HepG2 (cell line): ENCODE data around the gene TNFRSF6B. TPM values are rescaled to one million over a fixed set of nuclear protein-coding genes. Genes with fewer than 3 reads are reported as not detected.

Source experiments
- ATAC-seq: fragments of 200-7000 bp; cut with Tn5 transposase; 3 replicates; pipeline ENCODE4 v1.9.1; 2020; ENCODE audit warnings: mild to moderate bottlenecking, moderate library complexity
- BruUV-seq: library from RNA; stranded (reverse); fragments of 400-500 nt; replicated peaks from 2 replicates; lab custom pipeline; 2021; lab: Mats Ljungman, UMichigan
- CTCF ChIA-PET: fragments of 300-600 bp; formaldehyde crosslinking; extraction: SDS; loops from one replicate; lab custom pipeline; 2021; ENCODE audit warnings: low total read pairs, inconsistent platforms, low intra/inter-chr PET ratio; lab: Yijun Ruan, JAX
- POLR2A ChIA-PET: fragments of 350-600 bp; sonication (Branson Sonifier 250); formaldehyde crosslinking; loops from one replicate; lab custom pipeline; 2020; ENCODE audit warnings: antibody characterized with exemption, inconsistent platforms; lab: Yijun Ruan, JAX
- DNase-seq: peaks from one replicate; pipeline ENCODE4 v3.0.0-alpha.2; 2015; ENCODE audit warnings: low spot score
- FAIRE-seq: peaks from 3 replicates; lab custom pipeline; 2011; peaks lifted over from hg19 to GRCh38; lab: Jason Lieb, UNC
- H2AFZ ChIP-seq: one replicate; pipeline ENCODE4 v1.6.1; 2011; ENCODE audit warnings: low read length, inconsistent platforms
- H3K27ac ChIP-seq: fragments of 300-600 bp; 3 replicates; pipeline ENCODE4 v1.8.0; 2011; ENCODE audit warnings: mixed run types, mild to moderate bottlenecking, mixed read lengths, low read length, inconsistent platforms; ENCODE audit not compliant: insufficient read depth; ENCODE audit errors: extremely low read length
- H3K27me3 ChIP-seq, 2 experiments: fragments of 200-600 bp in 1 of 2; 2 replicates in 1 of 2; 3 replicates in 1 of 2; pipeline versions ENCODE4 v1.6.0 to v1.8.0; 2011; ENCODE audit warnings: low read length in 2 of 2, mild to moderate bottlenecking in 2 of 2, moderate library complexity in 2 of 2, inconsistent platforms in 1 of 2; ENCODE audit not compliant: insufficient read depth in 2 of 2, control insufficient read depth in 1 of 2
- H3K36me3 ChIP-seq, 2 experiments: fragments of 200-600 bp in 1 of 2; replicated peaks in 1 of 2; 2 replicates in 1 of 2; 3 replicates in 1 of 2; pipeline versions ENCODE4 v1.5.1 to v1.8.0; 2011; ENCODE audit warnings: low read length in 2 of 2, inconsistent platforms in 1 of 2; ENCODE audit not compliant: insufficient read depth in 2 of 2, control insufficient read depth in 1 of 2
- H3K4me1 ChIP-seq: 2 replicates; pipeline ENCODE4 v1.5.1; 2012; ENCODE audit warnings: low read length, inconsistent platforms; ENCODE audit not compliant: insufficient read depth
- H3K4me2 ChIP-seq: 2 replicates; pipeline ENCODE4 v1.6.0; 2011; ENCODE audit warnings: low read depth, low read length, inconsistent platforms
- H3K4me3 ChIP-seq, 3 experiments: fragments of 200-600 bp in 1 of 3; sonication (generic), shearing (Covaris generic) in 1 of 3; replicated peaks in 1 of 3; 2 replicates each; pipeline ENCODE4 v1.5.1; 2011 to 2016; ENCODE audit warnings: low read length in 3 of 3, inconsistent platforms in 2 of 3, low read depth in 2 of 3, mild to moderate bottlenecking in 2 of 3, control low read depth in 1 of 3, mixed read lengths in 1 of 3; ENCODE audit not compliant: insufficient read depth in 1 of 3
- H3K79me2 ChIP-seq: one replicate; pipeline ENCODE4 v1.6.1; 2011; ENCODE audit warnings: low read length, inconsistent platforms; ENCODE audit not compliant: insufficient read depth
- H3K9ac ChIP-seq: 2 replicates; pipeline ENCODE4 v1.6.0; 2011; ENCODE audit warnings: mild to moderate bottlenecking, low read depth, low read length, inconsistent platforms; ENCODE audit not compliant: insufficient read depth
- H3K9me3 ChIP-seq: 2 replicates; pipeline ENCODE4 v1.5.1; 2012; ENCODE audit warnings: mild to moderate bottlenecking, low read length
- H4K20me1 ChIP-seq: 2 replicates; pipeline ENCODE4 v1.6.0; 2011; ENCODE audit warnings: inconsistent platforms, mild to moderate bottlenecking, low read length, moderate library complexity; ENCODE audit not compliant: insufficient read depth
- CBX5 ChIP-seq: sonication (generic); formaldehyde crosslinking; IDR thresholded peaks from 2 replicates; pipeline ENCODE4 v1.4.0; 2020; ENCODE audit warnings: missing genetic modification reagents, borderline replicate concordance
- NFKB2 ChIP-seq: sonication (generic); formaldehyde crosslinking; IDR thresholded peaks from 2 replicates; pipeline ENCODE4 v1.4.0; 2020; ENCODE audit warnings: missing genetic modification reagents, borderline replicate concordance
- PCBP1 ChIP-seq: fragments of 200-400 bp; formaldehyde crosslinking; IDR thresholded peaks from 2 replicates; pipeline ENCODE4 v1.6.1; 2017; ENCODE audit warnings: mild to moderate bottlenecking, low read depth, low read length, borderline replicate concordance
- REXO4 ChIP-seq: sonication (generic); formaldehyde crosslinking; IDR thresholded peaks from 2 replicates; pipeline ENCODE4 v1.8.0; 2022; ENCODE audit warnings: missing genetic modification reagents, mild to moderate bottlenecking, borderline replicate concordance
- SAP130 ChIP-seq: IDR thresholded peaks from 2 replicates; pipeline ENCODE4 v1.6.1; 2016; ENCODE audit warnings: low read depth
- SUZ12 ChIP-seq: fragments of 150-350 bp; IDR thresholded peaks from 2 replicates; pipeline ENCODE4 v1.6.1; 2014; ENCODE audit warnings: low read depth, low read length
- ZNF10 ChIP-seq: sonication (generic); formaldehyde crosslinking; IDR thresholded peaks from 2 replicates; pipeline ENCODE4 v1.4.0; 2020; ENCODE audit warnings: mild to moderate bottlenecking, low read depth, missing genetic modification reagents, borderline replicate concordance
- ZNF382 ChIP-seq: sonication (generic); formaldehyde crosslinking; IDR thresholded peaks from 2 replicates; pipeline ENCODE4 v1.5.0; 2020; ENCODE audit warnings: missing genetic modification reagents, mild to moderate bottlenecking, borderline replicate concordance
- ZSCAN30 ChIP-seq: sonication (generic); formaldehyde crosslinking; IDR thresholded peaks from 2 replicates; pipeline ENCODE4 v1.5.0; 2020; ENCODE audit warnings: mild to moderate bottlenecking, missing genetic modification reagents
- WGBS: methylation state at CpG from one replicate; pipeline ENCODE4 v1.1.6; 2017; ENCODE audit warnings: low lambda C conversion rate; 5-methylcytosine and 5-hydroxymethylcytosine counted together
- in situ Hi-C: cut with HindIII; loops from 2 replicates; pipeline ENCODE4 v1.10.0; 2017; ENCODE audit warnings: low pct_unique_long_range_greater_than_20kb; ENCODE audit not compliant: extremely low pct_ligation_motif_present
- intact Hi-C: fragments of 100-400 bp; cut with micrococcal nuclease; formaldehyde crosslinking; loops from one replicate; pipeline ENCODE4 v1.10.0; 2022; ENCODE audit not compliant: unreplicated experiment
- polyA plus RNA-seq, 8 experiments: library from polyadenylated mRNA; depleted of rRNA in 3 of 8; stranded (reverse) in 7 of 8; unstranded in 1 of 8; fragments of >200 nt; fragmentation: Illumina TruSeq in 4 of 8; extraction: Trizol in 4 of 8; gene quantifications; 2 replicates each; pipeline versions ENCODE4 v1.2.1 to v1.2.3, GENCODE V29; 2011 to 2016; ENCODE audit warnings: low read depth in 4 of 8, missing spikeins in 1 of 8, mixed read lengths in 1 of 8; ENCODE audit not compliant: insufficient read depth in 1 of 8
- total RNA-seq, 5 experiments: library from RNA; depleted of rRNA; stranded (reverse); fragments of >200 nt; fragmentation: Illumina TruSeq; extraction: Trizol; gene quantifications; 2 replicates each; pipeline ENCODE4 v1.2.3, GENCODE V29; 2016; ENCODE audit warnings: low read depth in 1 of 5
- TF ChIP-seq, protein P1 (sequence below): sonication (generic); formaldehyde crosslinking; IDR thresholded peaks from 2 replicates; pipeline ENCODE4 v1.4.0; 2020; ENCODE audit warnings: missing genetic modification reagents
- TF ChIP-seq, protein P2 (sequence below): sonication (generic); formaldehyde crosslinking; conservative IDR thresholded peaks from 2 replicates; pipeline ENCODE4 v1.5.0; 2020; ENCODE audit warnings: missing genetic modification reagents
- TF ChIP-seq, protein P3 (sequence below): sonication (generic); formaldehyde crosslinking; IDR thresholded peaks from 2 replicates; pipeline ENCODE4 v1.5.0; 2020; ENCODE audit warnings: mild to moderate bottlenecking, missing genetic modification reagents, borderline replicate concordance
- TF ChIP-seq, protein P4 (sequence below): sonication (generic); formaldehyde crosslinking; IDR thresholded peaks from 2 replicates; pipeline ENCODE4 v1.4.0; 2020; ENCODE audit warnings: missing genetic modification reagents, low read depth, mild to moderate bottlenecking, borderline replicate concordance

Gene TNFRSF6B
- total and polyA plus RNA-seq, 2 of the 13 experiments (the other 11 are each of a cell fraction or from before 2014, with no cell fraction given) = 0.24 TPM; not detected in 1

DNA sequence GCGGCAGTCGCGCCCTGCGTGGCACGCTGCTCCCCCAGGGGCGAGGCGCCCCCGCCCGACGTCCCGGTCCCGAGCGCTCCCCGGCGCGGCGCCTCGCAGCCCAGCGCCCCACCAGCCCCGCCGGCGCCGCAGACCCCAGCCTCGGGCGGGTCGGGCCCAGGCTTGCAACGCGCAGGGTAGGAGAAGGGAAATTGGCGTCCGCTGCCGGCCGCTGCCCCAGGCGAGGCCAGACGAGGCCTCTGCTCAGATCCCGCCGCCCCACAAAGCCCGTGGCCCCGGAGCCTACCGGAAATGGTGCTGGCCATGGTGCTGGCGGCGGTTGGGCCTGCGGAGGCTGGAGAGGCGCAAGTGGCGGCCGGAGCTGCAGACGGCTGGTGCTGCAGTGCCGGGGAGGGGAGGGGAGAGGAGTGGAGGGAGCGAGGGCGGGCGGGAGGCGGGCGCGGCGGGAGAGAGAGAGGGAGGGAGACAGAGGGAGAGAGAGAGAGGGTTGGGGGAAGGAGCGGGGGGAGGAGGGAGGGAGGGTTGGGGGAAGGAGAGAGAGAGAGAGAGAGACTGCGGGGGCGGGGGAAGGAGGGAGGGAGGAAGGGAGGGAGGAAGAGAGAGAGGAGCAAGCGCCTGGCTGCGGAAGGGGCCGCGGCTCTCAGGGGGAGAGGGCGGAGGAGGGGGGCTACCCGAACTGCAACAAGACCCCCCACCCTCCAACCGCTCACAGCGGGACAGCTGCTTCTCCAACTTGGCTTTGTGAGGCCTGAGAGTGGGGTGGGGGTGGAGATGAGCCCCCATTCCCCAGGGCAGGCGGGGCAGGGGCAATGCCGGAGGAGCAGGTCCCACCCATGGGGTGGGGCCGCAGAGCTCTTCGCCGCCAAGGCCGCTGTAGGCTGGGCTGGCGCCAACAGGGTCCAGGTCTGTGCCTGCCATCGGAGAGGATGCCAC lies 43.1 kb upstream of the TNFRSF6B start, which contains the start of gene STMN3:
STMN3 (minus strand) TSS at position 384 of the 933 bp plus-strand sequence; CDS start at position 305, 79 bp downstream.
- Histone ChIP-seq H3K27ac (peak within 1 kb of the TSS; percentile 64), H3K36me3 (no peaks in the 10 kb centered on the region; a peak in 1 of 5 replicates), H3K4me3 (peak within 1 kb of the TSS; percentile 66 to 83 (median 80)), H4K20me1 (peaks cover 3% of the 10 kb centered on the region; the same call in 1 of the 2 replicates), H3K4me2 (peak within 1 kb of the TSS; percentile 80), H3K27me3 (no peaks in the 10 kb centered on the region), H3K79me2 (peaks cover 6% of the 10 kb centered on the region), H3K4me1 (peaks cover 35% of the 10 kb centered on the region), H2AFZ (no peak within 1 kb of the TSS), H3K9me3 (no peaks in the 10 kb centered on the region), H3K9ac (peak within 1 kb of the TSS; percentile 64)
- POLR2A ChIA-PET = interaction anchor here (0.6 to 4.3 kb wide), 9 partner anchors 11 to 409 kb away, joined by 3 to 58 read pairs (median 4); partner anchors contain the start of genes GMEB2, HELZ2, TCEA2 and UCKL1
- CTCF ChIA-PET = no interaction called here
- BruUV-seq = no TSS peak
- peak; percentile 82 for DNase-seq
- FAIRE-seq = peak; percentile 51
- intact Hi-C loops = loop anchor here (10.0 kb wide), 1 partner anchor 119 kb away; the partner anchor contains the start of gene PTK6
- peak; percentile 67 for ATAC-seq
- WGBS = 7% methylated on average over 40 of the region's 73 CpGs
- in situ Hi-C loops = no loop called here
- TF ChIP-seq PCBP1 (peak; percentile 86; the same call in 1 of the 2 replicates), SAP130 (CRISPR knock-in tag) (peak; percentile 99), ZSCAN30 (CRISPR knock-in tag) (peak; percentile 92), NFKB2 (peak; percentile 97), ZNF10 (CRISPR knock-in tag) (no peak), CBX5 (CRISPR knock-in tag) (peak; percentile 98), ZNF382 (CRISPR knock-in tag) (no peak), REXO4 (CRISPR knock-in tag) (peak; percentile 96), SUZ12 (no peak; the same call in 1 of the 2 replicates)
- TF ChIP-seq, protein P1, sequence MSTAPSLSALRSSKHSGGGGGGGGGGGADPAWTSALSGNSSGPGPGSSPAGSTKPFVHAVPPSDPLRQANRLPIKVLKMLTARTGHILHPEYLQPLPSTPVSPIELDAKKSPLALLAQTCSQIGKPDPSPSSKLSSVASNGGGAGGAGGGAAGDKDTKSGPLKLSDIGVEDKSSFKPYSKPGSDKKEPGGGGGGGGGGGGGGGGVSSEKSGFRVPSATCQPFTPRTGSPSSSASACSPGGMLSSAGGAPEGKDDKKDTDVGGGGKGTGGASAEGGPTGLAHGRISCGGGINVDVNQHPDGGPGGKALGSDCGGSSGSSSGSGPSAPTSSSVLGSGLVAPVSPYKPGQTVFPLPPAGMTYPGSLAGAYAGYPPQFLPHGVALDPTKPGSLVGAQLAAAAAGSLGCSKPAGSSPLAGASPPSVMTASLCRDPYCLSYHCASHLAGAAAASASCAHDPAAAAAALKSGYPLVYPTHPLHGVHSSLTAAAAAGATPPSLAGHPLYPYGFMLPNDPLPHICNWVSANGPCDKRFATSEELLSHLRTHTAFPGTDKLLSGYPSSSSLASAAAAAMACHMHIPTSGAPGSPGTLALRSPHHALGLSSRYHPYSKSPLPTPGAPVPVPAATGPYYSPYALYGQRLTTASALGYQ (CRISPR knock-in tag) = peak; percentile 85
- TF ChIP-seq, protein P2, sequence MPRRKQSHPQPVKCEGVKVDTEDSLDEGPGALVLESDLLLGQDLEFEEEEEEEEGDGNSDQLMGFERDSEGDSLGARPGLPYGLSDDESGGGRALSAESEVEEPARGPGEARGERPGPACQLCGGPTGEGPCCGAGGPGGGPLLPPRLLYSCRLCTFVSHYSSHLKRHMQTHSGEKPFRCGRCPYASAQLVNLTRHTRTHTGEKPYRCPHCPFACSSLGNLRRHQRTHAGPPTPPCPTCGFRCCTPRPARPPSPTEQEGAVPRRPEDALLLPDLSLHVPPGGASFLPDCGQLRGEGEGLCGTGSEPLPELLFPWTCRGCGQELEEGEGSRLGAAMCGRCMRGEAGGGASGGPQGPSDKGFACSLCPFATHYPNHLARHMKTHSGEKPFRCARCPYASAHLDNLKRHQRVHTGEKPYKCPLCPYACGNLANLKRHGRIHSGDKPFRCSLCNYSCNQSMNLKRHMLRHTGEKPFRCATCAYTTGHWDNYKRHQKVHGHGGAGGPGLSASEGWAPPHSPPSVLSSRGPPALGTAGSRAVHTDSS (CRISPR knock-in tag) = no peak
- TF ChIP-seq, protein P3, sequence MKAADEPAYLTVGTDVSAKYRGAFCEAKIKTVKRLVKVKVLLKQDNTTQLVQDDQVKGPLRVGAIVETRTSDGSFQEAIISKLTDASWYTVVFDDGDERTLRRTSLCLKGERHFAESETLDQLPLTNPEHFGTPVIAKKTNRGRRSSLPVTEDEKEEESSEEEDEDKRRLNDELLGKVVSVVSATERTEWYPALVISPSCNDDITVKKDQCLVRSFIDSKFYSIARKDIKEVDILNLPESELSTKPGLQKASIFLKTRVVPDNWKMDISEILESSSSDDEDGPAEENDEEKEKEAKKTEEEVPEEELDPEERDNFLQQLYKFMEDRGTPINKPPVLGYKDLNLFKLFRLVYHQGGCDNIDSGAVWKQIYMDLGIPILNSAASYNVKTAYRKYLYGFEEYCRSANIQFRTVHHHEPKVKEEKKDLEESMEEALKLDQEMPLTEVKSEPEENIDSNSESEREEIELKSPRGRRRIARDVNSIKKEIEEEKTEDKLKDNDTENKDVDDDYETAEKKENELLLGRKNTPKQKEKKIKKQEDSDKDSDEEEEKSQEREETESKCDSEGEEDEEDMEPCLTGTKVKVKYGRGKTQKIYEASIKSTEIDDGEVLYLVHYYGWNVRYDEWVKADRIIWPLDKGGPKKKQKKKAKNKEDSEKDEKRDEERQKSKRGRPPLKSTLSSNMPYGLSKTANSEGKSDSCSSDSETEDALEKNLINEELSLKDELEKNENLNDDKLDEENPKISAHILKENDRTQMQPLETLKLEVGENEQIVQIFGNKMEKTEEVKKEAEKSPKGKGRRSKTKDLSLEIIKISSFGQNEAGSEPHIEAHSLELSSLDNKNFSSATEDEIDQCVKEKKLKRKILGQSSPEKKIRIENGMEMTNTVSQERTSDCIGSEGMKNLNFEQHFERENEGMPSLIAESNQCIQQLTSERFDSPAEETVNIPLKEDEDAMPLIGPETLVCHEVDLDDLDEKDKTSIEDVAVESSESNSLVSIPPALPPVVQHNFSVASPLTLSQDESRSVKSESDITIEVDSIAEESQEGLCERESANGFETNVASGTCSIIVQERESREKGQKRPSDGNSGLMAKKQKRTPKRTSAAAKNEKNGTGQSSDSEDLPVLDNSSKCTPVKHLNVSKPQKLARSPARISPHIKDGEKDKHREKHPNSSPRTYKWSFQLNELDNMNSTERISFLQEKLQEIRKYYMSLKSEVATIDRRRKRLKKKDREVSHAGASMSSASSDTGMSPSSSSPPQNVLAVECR (CRISPR knock-in tag) = peak; percentile 95
- TF ChIP-seq, protein P4, sequence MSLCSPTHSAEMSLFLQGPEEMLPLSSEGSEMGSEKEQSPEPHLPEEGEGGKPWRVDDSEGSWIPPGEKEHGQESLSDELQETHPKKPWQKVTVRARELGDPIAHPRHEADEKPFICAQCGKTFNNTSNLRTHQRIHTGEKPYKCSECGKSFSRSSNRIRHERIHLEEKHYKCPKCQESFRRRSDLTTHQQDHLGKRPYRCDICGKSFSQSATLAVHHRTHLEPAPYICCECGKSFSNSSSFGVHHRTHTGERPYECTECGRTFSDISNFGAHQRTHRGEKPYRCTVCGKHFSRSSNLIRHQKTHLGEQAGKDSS (CRISPR knock-in tag) = peak; percentile 97
